PFSK-1 (cell line): ENCODE results near the gene DNAJB1.

Experiments used
- FOXP2 ChIP-seq: optimal IDR thresholded peaks from 2 replicates; pipeline ENCODE3; 2011; ENCODE audit warnings: borderline replicate concordance, control low read depth, inconsistent platforms; ENCODE audit not compliant: insufficient read depth; ENCODE audit errors: extremely low read length, extremely low read depth
- POLR2AphosphoS5 ChIP-seq: IDR thresholded peaks from 2 replicates; pipeline ENCODE4 v1.6.1; 2012; ENCODE audit warnings: low read depth, mild to moderate bottlenecking, control low read depth, low read length, moderate library complexity
- SIN3A ChIP-seq: IDR thresholded peaks from 2 replicates; pipeline ENCODE4 v1.6.1; 2012; ENCODE audit warnings: mild to moderate bottlenecking, low read length, moderate library complexity, borderline replicate concordance; ENCODE audit not compliant: insufficient read depth
- TAF1 ChIP-seq: IDR thresholded peaks from 2 replicates; pipeline ENCODE4 v1.6.1; 2012; ENCODE audit warnings: low read length, control low read depth, borderline replicate concordance; ENCODE audit not compliant: insufficient read depth
- TF ChIP-seq, protein P1 (sequence below), 2 experiments: IDR thresholded peaks; 2 replicates each; pipeline versions ENCODE4 v1.6.1 to v1.8.0; 2011 to 2012; ENCODE audit warnings: low read depth in 2 of 2, low read length in 2 of 2, control low read depth in 1 of 2, inconsistent platforms in 1 of 2, mild to moderate bottlenecking in 1 of 2, moderate library complexity in 1 of 2; ENCODE audit not compliant: insufficient read depth in 1 of 2

DNA sequence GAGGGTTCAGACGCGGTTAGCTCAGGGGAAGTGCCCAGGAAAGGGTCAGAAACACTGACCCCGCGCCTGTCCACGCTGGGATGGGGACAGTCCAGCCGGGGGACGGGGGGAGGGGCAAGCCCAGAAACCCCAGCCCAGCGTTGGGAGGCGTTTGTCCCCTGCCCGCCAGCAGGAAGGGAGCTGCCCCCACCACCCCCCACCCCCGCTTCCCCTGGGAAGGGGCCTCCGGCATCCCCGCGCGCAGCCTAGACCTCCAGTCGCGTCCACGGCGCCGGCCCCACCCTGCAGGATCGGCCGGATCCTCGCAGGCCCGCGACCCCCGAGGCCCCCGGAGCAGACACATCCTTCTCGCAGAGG lies 22.5 kb downstream of the DNAJB1 start:
- no peak for TF ChIP-seq POLR2AphosphoS5
- TF ChIP-seq SIN3A, result peak; percentile 9; the same call in 1 of the 2 replicates
- TF ChIP-seq FOXP2, result no peak
- TF ChIP-seq TAF1, result no peak
- TF ChIP-seq, protein P1, sequence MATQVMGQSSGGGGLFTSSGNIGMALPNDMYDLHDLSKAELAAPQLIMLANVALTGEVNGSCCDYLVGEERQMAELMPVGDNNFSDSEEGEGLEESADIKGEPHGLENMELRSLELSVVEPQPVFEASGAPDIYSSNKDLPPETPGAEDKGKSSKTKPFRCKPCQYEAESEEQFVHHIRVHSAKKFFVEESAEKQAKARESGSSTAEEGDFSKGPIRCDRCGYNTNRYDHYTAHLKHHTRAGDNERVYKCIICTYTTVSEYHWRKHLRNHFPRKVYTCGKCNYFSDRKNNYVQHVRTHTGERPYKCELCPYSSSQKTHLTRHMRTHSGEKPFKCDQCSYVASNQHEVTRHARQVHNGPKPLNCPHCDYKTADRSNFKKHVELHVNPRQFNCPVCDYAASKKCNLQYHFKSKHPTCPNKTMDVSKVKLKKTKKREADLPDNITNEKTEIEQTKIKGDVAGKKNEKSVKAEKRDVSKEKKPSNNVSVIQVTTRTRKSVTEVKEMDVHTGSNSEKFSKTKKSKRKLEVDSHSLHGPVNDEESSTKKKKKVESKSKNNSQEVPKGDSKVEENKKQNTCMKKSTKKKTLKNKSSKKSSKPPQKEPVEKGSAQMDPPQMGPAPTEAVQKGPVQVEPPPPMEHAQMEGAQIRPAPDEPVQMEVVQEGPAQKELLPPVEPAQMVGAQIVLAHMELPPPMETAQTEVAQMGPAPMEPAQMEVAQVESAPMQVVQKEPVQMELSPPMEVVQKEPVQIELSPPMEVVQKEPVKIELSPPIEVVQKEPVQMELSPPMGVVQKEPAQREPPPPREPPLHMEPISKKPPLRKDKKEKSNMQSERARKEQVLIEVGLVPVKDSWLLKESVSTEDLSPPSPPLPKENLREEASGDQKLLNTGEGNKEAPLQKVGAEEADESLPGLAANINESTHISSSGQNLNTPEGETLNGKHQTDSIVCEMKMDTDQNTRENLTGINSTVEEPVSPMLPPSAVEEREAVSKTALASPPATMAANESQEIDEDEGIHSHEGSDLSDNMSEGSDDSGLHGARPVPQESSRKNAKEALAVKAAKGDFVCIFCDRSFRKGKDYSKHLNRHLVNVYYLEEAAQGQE (IDR thresholded peaks at IDR 0.05; ENCODE audit: insufficient read depth in 1 of 2, low read depth in 2 of 2, low read length in 2 of 2), result no peak
